NCI-H345 treated with DMSO at 0.1 percent for 48 hours (cell line): ENCODE data around the gene ADAMTS19.

Experiments
- DNase-seq: peaks from one replicate; lab custom pipeline; 2025; ENCODE audit not compliant: unreplicated experiment; lab: John Stamatoyannopoulos, UW

Gene ADAMTS19

GRCh38 chr5:129465776-129466344 is 5.8 kb downstream of the ADAMTS19 start:
- no peak for DNase-seq

- no peak for DNase-seq
Measured at GRCh38 chr5:129474544-129474943, 14.4 kb downstream of the ADAMTS19 start.

- DNase-seq = no peak
Measured at GRCh38 chr5:129476751-129477150, 16.7 kb downstream of the ADAMTS19 start.

- DNase-seq = no peak
Measured at GRCh38 chr5:129477532-129477931, 17.4 kb downstream of the ADAMTS19 start.

- DNase-seq = no peak
Measured at GRCh38 chr5:129481161-129481560, 21.1 kb downstream of the ADAMTS19 start.

- no peak for DNase-seq
Measured at GRCh38 chr5:129496421-129496820, 36.3 kb downstream of the ADAMTS19 start.

- DNase-seq = no peak
Measured at GRCh38 chr5:129496864-129497595, 36.9 kb downstream of the ADAMTS19 start.

- DNase-seq = no peak
Measured at GRCh38 chr5:129499208-129499852, 39.2 kb downstream of the ADAMTS19 start.

GRCh38 chr5:129500101-129500500 is 40.0 kb downstream of the ADAMTS19 start:
- no peak for DNase-seq

- DNase-seq = no peak
Measured at GRCh38 chr5:129506086-129506485, 46.0 kb downstream of the ADAMTS19 start.

- DNase-seq = no peak
Measured at GRCh38 chr5:129506950-129507349, 46.9 kb downstream of the ADAMTS19 start.

- no peak for DNase-seq
Measured at GRCh38 chr5:129507527-129507926, 47.4 kb downstream of the ADAMTS19 start.

- DNase-seq = no peak
Measured at GRCh38 chr5:129508606-129509005, 48.5 kb downstream of the ADAMTS19 start.

- DNase-seq = no peak
Measured at GRCh38 chr5:129509363-129509975, 49.4 kb downstream of the ADAMTS19 start.

GRCh38 chr5:129511291-129511690 is 51.2 kb downstream of the ADAMTS19 start:
- DNase-seq = no peak

- no peak for DNase-seq
Measured at GRCh38 chr5:129541051-129541450, 81.0 kb downstream of the ADAMTS19 start.

GRCh38 chr5:129541648-129542251 is 81.7 kb downstream of the ADAMTS19 start:
- DNase-seq = no peak

- no peak for DNase-seq
Measured at GRCh38 chr5:129547137-129547536, 87.0 kb downstream of the ADAMTS19 start.

GRCh38 chr5:129554134-129554904 is 94.2 kb downstream of the ADAMTS19 start:
- no peak for DNase-seq

- DNase-seq = no peak
Measured at GRCh38 chr5:129563585-129563984, 103.5 kb downstream of the ADAMTS19 start.

GRCh38 chr5:129569295-129569694 is 109.2 kb downstream of the ADAMTS19 start:
- no peak for DNase-seq
